Measurements from ENCODE around the gene VTCN1. TPM values are rescaled to one million over a fixed set of nuclear protein-coding genes. Genes with fewer than 3 reads are reported as not detected.
A peak's percentile ranks its signal among the peaks of the same experiment; 100 is the strongest.

The VTCN1 gene
- total RNA-seq, 1 donor from 2014 or later: 0.77 TPM

DNA sequence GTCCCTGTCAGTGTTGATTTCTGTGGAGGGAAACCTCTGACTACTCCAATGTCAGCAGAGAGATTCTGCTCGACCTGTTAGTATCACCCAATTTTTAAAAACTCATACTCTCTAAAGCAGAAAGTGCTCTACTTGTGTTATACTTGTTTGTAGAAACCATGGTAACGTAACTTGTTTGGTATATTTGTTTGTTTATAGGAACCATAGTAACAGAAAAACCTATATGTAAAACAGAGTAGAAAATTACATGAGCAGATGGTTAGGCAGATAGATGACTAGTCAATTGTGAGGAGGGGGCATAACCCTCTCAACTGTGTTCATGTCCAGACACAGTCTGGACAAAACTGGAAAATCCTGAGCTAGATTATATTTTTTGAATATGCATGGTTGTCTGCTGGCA lies 95.8 kb downstream of the VTCN1 start:
- H3K27me3 ChIP-seq (ENCODE audit: low read depth): no peaks in the 10 kb centered on the region
- TF ChIP-seq CTCF (IDR thresholded peaks at IDR 0.05): no peak
- intact Hi-C loops (cut with DNase I): no loop called here
- DNase-seq (no peak), ATAC-seq (no peak)
- no peak overlapping the region for H3K4me3 ChIP-seq
- no peaks in the 10 kb centered on the region for H3K4me1 ChIP-seq
- no peak overlapping the region for H3K27ac ChIP-seq
- no peaks in the 10 kb centered on the region for H3K36me3 ChIP-seq
- no peaks in the 10 kb centered on the region for H3K9me3 ChIP-seq

DNA sequence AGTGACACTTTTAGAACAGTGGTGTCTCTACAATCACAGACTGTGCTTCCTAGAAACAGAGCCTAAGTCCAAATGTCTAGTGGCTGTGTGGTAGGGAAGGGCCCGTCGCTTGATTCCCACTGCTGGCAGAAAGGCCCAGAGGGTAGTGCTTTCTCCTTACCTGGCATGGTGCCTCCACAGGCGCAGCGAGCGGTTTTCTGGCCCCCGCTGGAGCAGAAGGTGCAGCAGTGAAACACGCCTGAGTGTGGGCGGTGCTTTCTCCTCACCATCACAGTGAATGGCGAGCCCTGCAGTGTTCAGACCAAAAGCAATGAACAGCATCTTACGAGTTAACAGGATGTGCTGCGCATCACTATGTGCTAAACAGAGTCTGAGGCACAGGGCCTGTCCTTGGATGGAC lies 97.5 kb downstream of the VTCN1 start:
- H3K4me1 ChIP-seq: no peaks in the 10 kb centered on the region
- no peaks in the 10 kb centered on the region for H3K36me3 ChIP-seq
- H3K27me3 ChIP-seq (ENCODE audit: low read depth): no peaks in the 10 kb centered on the region
- DNase-seq: no peak
- H3K27ac ChIP-seq: no peak overlapping the region
- intact Hi-C loops (cut with DNase I): no loop called here
- no peak for ATAC-seq
- no peak overlapping the region for H3K4me3 ChIP-seq
- no peak for TF ChIP-seq CTCF (IDR thresholded peaks at IDR 0.05)
- H3K9me3 ChIP-seq: no peaks in the 10 kb centered on the region

DNA sequence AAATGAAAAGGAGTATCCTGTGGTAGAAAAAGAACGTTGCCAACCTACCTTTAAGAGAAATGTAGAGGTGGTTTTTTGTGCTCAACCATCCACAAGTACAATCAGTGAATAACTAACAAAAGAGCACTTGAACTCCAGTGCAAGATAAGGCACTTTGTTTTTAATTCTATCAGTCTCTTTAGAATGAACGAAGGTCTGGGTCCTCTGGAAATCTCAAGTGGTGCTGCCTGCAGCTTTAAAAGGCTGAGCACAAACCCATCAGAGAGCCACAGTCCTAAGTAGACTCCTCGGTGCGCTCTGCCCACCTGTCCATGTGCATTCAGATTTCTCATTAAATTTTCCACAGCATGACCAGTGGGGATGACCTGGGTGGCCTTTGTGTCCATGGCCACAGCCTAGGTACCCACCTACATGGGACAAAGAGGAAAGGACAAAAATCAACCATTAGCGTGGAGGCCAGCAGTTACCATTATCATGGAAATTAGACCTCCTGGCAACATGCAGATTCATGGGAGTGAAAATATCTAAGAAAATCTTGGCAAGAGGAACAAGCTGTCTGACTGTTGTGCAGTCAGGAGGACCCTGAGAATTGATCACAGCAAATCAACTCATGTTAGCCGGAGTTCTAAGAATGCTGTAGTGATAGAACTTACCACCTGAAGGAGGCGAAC lies 98.5 kb downstream of the VTCN1 start:
- no peak overlapping the region for H3K4me3 ChIP-seq
- no peaks in the 10 kb centered on the region for H3K27me3 ChIP-seq (ENCODE audit: low read depth)
- no peaks in the 10 kb centered on the region for H3K9me3 ChIP-seq
- intact Hi-C loops (cut with DNase I): no loop called here
- H3K4me1 ChIP-seq: no peaks in the 10 kb centered on the region
- DNase-seq: no peak
- no peak overlapping the region for H3K27ac ChIP-seq
- no peak for TF ChIP-seq CTCF (IDR thresholded peaks at IDR 0.05)
- no peaks in the 10 kb centered on the region for H3K36me3 ChIP-seq
- ATAC-seq: peak; percentile 67 to 82

DNA sequence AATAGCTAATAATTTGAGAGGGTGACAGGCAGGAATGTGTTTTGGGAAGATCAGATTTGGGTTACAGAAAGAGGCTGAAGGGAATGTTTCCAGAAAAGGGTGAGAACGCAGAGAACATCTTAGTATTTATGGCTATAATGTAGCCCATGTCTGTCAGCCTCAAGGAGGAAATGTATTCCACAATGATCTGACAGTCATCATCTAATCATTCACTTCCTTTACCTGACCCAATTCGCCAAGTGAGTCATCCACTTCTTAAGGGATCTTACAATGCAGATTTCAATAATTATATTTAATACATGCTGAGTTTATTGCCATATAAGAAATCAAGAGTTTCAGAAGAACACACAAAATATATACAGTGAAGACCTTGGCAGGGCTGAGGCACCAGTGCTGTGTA lies 100.0 kb downstream of the VTCN1 start:
- H3K9me3 ChIP-seq: no peaks in the 10 kb centered on the region
- no peaks in the 10 kb centered on the region for H3K27me3 ChIP-seq (ENCODE audit: low read depth)
- ATAC-seq (no peak), DNase-seq (no peak)
- TF ChIP-seq CTCF (IDR thresholded peaks at IDR 0.05): no peak
- H3K36me3 ChIP-seq: no peaks in the 10 kb centered on the region
- intact Hi-C loops (cut with DNase I): no loop called here
- no peak overlapping the region for H3K27ac ChIP-seq
- no peak overlapping the region for H3K4me3 ChIP-seq
- H3K4me1 ChIP-seq: no peaks in the 10 kb centered on the region

- Histone ChIP-seq H3K36me3 (peaks cover under 1% of the 10 kb centered on the region), H3K9me3 (no peaks in the 10 kb centered on the region), H3K4me3 (no peak overlapping the region), H3K27ac (no peak overlapping the region), H3K4me1 (no peaks in the 10 kb centered on the region), H3K27me3 (ENCODE audit: low read depth) (no peaks in the 10 kb centered on the region)
- TF ChIP-seq CTCF (IDR thresholded peaks at IDR 0.05): no peak
- DNase-seq: no peak
- intact Hi-C loops (cut with DNase I): no loop called here
- no peak for ATAC-seq
Observed at GRCh38 chr1:117107364-117107763, 103.4 kb downstream of the VTCN1 start.

Measured in lower lobe of right lung (tissue), 2 donors.